ENCODE results near the gene SERPINA3.
"Not testable (repeated sequence)": the region's sequence is repeated elsewhere in the genome, so short reads cannot be mapped to it uniquely, and the experiment has no call there.

Gene SERPINA3

GRCh38 chr14:94631536-94632304 is 19.5 kb downstream of the SERPINA3 start:
- DNase-seq (ENCODE audit: low read depth, low spot score), result no peak

GRCh38 chr14:94632305-94632590 is 20.1 kb downstream of the SERPINA3 start:
- DNase-seq (ENCODE audit: low read depth, low spot score), result no peak

GRCh38 chr14:94633121-94633520 is 20.9 kb downstream of the SERPINA3 start:
- no peak for DNase-seq (ENCODE audit: low read depth, low spot score)

GRCh38 chr14:94635154-94635553 is 23.0 kb downstream of the SERPINA3 start:
- no peak for DNase-seq (ENCODE audit: low read depth, low spot score)

GRCh38 chr14:94636744-94637412 is 24.7 kb downstream of the SERPINA3 start:
- no peak for DNase-seq (ENCODE audit: low read depth, low spot score)

- DNase-seq (ENCODE audit: low read depth, low spot score), result not testable (repeated sequence)
These were observed 25.6 kb downstream of the SERPINA3 start for GRCh38 chr14:94637814-94638213.

- no peak for DNase-seq (ENCODE audit: low read depth, low spot score)
These were observed 26.1 kb downstream of the SERPINA3 start for GRCh38 chr14:94638339-94638738.

- DNase-seq (ENCODE audit: low read depth, low spot score), result no peak
These were observed 27.0 kb downstream of the SERPINA3 start for GRCh38 chr14:94638961-94639817.

GRCh38 chr14:94640721-94641631 is 28.8 kb downstream of the SERPINA3 start:
- no peak for DNase-seq (ENCODE audit: low read depth, low spot score)

- DNase-seq (ENCODE audit: low read depth, low spot score), result no peak
These were observed 29.4 kb downstream of the SERPINA3 start for GRCh38 chr14:94641632-94641955.

- no peak for DNase-seq (ENCODE audit: low read depth, low spot score)
These were observed 31.3 kb downstream of the SERPINA3 start for GRCh38 chr14:94643316-94644101.

- no peak for DNase-seq (ENCODE audit: low read depth, low spot score)
These were observed 31.9 kb downstream of the SERPINA3 start for GRCh38 chr14:94644102-94644535.

- no peak for DNase-seq (ENCODE audit: low read depth, low spot score)
These were observed 33.9 kb downstream of the SERPINA3 start for GRCh38 chr14:94646066-94646465.

GRCh38 chr14:94646481-94646880 is 34.3 kb downstream of the SERPINA3 start:
- DNase-seq (ENCODE audit: low read depth, low spot score), result no peak

- no peak for DNase-seq (ENCODE audit: low read depth, low spot score)
These were observed 36.6 kb downstream of the SERPINA3 start for GRCh38 chr14:94648801-94649200.

GRCh38 chr14:94649543-94650443 is 37.6 kb downstream of the SERPINA3 start:
- no peak for DNase-seq (ENCODE audit: low read depth, low spot score)

- DNase-seq (ENCODE audit: low read depth, low spot score), result no peak
These were observed 38.2 kb downstream of the SERPINA3 start for GRCh38 chr14:94650444-94650775.

GRCh38 chr14:94650806-94651805 is 38.9 kb downstream of the SERPINA3 start:
- no peak for DNase-seq (ENCODE audit: low read depth, low spot score)

- DNase-seq (ENCODE audit: low read depth, low spot score), result no peak
These were observed 41.1 kb downstream of the SERPINA3 start for GRCh38 chr14:94653321-94653720.

Data from activated naive CD8-positive, alpha-beta T cell treated with anti-CD3 and anti-CD28 coated beads, Interleukin-2, amount 50 U/mL, for 16 hours (primary cell).